K562 (cell line): ENCODE data around the gene MCC. TPM values are rescaled to one million over a fixed set of nuclear protein-coding genes. Genes with fewer than 3 reads are reported as not detected.

Experiments
- ATAC-seq: fragments of 200-7000 bp; cut with Tn5 transposase; 3 replicates; pipeline ENCODE4 v1.9.1; 2020; ENCODE audit warnings: moderate library complexity
- BruUV-seq: library from RNA; stranded (reverse); fragments of 400-500 nt; replicated peaks from 2 replicates; lab custom pipeline; 2021; lab: Mats Ljungman, UMichigan
- CTCF ChIA-PET: fragments of 300-600 bp; formaldehyde crosslinking; extraction: SDS; loops from one replicate; lab custom pipeline; 2021; ENCODE audit warnings: low intra/inter-chr PET ratio; lab: Yijun Ruan, JAX
- POLR2A ChIA-PET: fragments of 300-600, 350-650 bp; sonication (Branson Sonifier 250); formaldehyde crosslinking; extraction: SDS; loops from one replicate; lab custom pipeline; 2021; ENCODE audit warnings: antibody characterized with exemption, inconsistent platforms; lab: Yijun Ruan, JAX
- DNase-seq, 4 experiments: peaks; one replicate each; pipeline versions ENCODE4 v3.0.0 to v3.0.0-alpha.2; 2011 to 2018; ENCODE audit warnings: low spot score in 3 of 4, mixed read lengths in 3 of 4; ENCODE audit errors: extremely low read depth in 1 of 4
- FAIRE-seq: peaks from 2 replicates; lab custom pipeline; 2011; peaks lifted over from hg19 to GRCh38; lab: Jason Lieb, UNC
- H2AFZ ChIP-seq: 2 replicates; pipeline ENCODE4 v1.6.0; 2011; ENCODE audit warnings: low read depth, low read length, control low read depth, inconsistent platforms
- H3K27ac ChIP-seq: fragments of 200-600 bp; 3 replicates; pipeline ENCODE4 v1.8.0; 2011; ENCODE audit warnings: low read depth, mild to moderate bottlenecking, control low read depth, inconsistent platforms, low read length, moderate library complexity, mixed read lengths; ENCODE audit errors: extremely low read depth
- H3K27me3 ChIP-seq, 2 experiments: fragments of 300-600 bp in 1 of 2; 2 replicates in 1 of 2; 3 replicates in 1 of 2; pipeline versions ENCODE4 v1.6.0 to v1.8.0; 2011; ENCODE audit warnings: inconsistent platforms in 2 of 2, low read length in 2 of 2, mild to moderate bottlenecking in 1 of 2, mixed read lengths in 1 of 2, moderate library complexity in 1 of 2; ENCODE audit not compliant: control insufficient read depth in 2 of 2, insufficient read depth in 2 of 2
- H3K36me3 ChIP-seq: fragments of 300-600 bp; 3 replicates; pipeline ENCODE4 v1.8.0; 2011; ENCODE audit warnings: mild to moderate bottlenecking, low read length, inconsistent platforms; ENCODE audit not compliant: control insufficient read depth, insufficient read depth
- H3K4me1 ChIP-seq, 2 experiments: fragments of 200-600 bp in 1 of 2; replicated peaks in 1 of 2; 2 replicates in 1 of 2; 3 replicates in 1 of 2; pipeline versions ENCODE4 v1.5.1 to v1.8.0; 2011; ENCODE audit warnings: inconsistent platforms in 2 of 2, low read length in 2 of 2, mild to moderate bottlenecking in 1 of 2, mixed read lengths in 1 of 2, moderate library complexity in 1 of 2; ENCODE audit not compliant: control insufficient read depth in 2 of 2, insufficient read depth in 2 of 2
- H3K4me2 ChIP-seq: 2 replicates; pipeline ENCODE4 v1.6.1; 2011; ENCODE audit warnings: low read length, control low read depth, inconsistent platforms, mixed read lengths; ENCODE audit not compliant: insufficient read depth
- H3K4me3 ChIP-seq: fragments of 200-600 bp; sonication (generic), shearing (Covaris generic); 2 replicates; pipeline ENCODE4 v1.5.1; 2016; ENCODE audit warnings: control low read depth, inconsistent platforms
- H3K79me2 ChIP-seq: fragments of 200-600 bp; 3 replicates; pipeline ENCODE4 v1.8.0; 2011; ENCODE audit warnings: low read length, inconsistent platforms; ENCODE audit not compliant: control insufficient read depth, insufficient read depth
- H3K9ac ChIP-seq, 2 experiments: 2 replicates each; pipeline versions ENCODE4 v1.6.0 to v1.6.1; 2011; ENCODE audit warnings: low read depth in 2 of 2, low read length in 2 of 2, control low read depth in 1 of 2, inconsistent platforms in 1 of 2, mild to moderate bottlenecking in 1 of 2, mixed read lengths in 1 of 2; ENCODE audit not compliant: insufficient read depth in 1 of 2
- H3K9me1 ChIP-seq: one replicate; pipeline ENCODE4 v1.6.0; 2011; ENCODE audit warnings: inconsistent platforms, mild to moderate bottlenecking, low read length, moderate library complexity; ENCODE audit not compliant: control insufficient read depth, insufficient read depth
- H3K9me3 ChIP-seq: replicated peaks from 2 replicates; pipeline ENCODE4 v1.5.1; 2011; ENCODE audit warnings: low read depth, low read length, inconsistent platforms; ENCODE audit not compliant: control insufficient read depth, insufficient read depth
- H4K20me1 ChIP-seq: replicated peaks from 2 replicates; pipeline ENCODE4 v1.6.1; 2011; ENCODE audit warnings: low read length, inconsistent platforms, mixed read lengths; ENCODE audit not compliant: control insufficient read depth, insufficient read depth
- CHAMP1 ChIP-seq: fragments of 450-650 bp; IDR thresholded peaks from 2 replicates; pipeline ENCODE4 v1.6.1; 2016; ENCODE audit warnings: mild to moderate bottlenecking
- RBM25 ChIP-seq: fragments of 200-400 bp; formaldehyde crosslinking; IDR thresholded peaks from 2 replicates; pipeline ENCODE4 v1.6.1; 2018; ENCODE audit warnings: low read length, low read depth, moderate library complexity; ENCODE audit not compliant: severe bottlenecking
- RCOR1 ChIP-seq, 2 experiments: IDR thresholded peaks; 2 replicates each; pipeline ENCODE4 v1.6.1; 2012; ENCODE audit warnings: low read depth in 2 of 2, low read length in 2 of 2, borderline replicate concordance in 1 of 2, improper control_type of control experiment in 1 of 2
- TGIF2 ChIP-seq: sonication (generic); formaldehyde crosslinking; IDR thresholded peaks from 2 replicates; pipeline ENCODE4 v1.8.1; 2022; ENCODE audit warnings: mild to moderate bottlenecking, missing genetic modification reagents, moderate library complexity
- U2AF1 ChIP-seq: fragments of 200-400 bp; formaldehyde crosslinking; optimal IDR thresholded peaks from 2 replicates; pipeline ENCODE3; 2017; ENCODE audit warnings: mild to moderate bottlenecking, low read depth, low read length, moderate library complexity
- ZNF589 ChIP-seq: fragments of 200-800 bp; sonication (Bioruptor generic); IDR thresholded peaks from 2 replicates; pipeline ENCODE4 v1.6.1; 2016; ENCODE audit warnings: low read depth, missing genetic modification characterization, missing compliant biosample characterization
- whole genome bisulfite sequencing: fragments of 100-300 bp; shearing (Covaris generic); methylation state at CpG from one replicate; pipeline ENCODE4 v1.1.6; 2016; ENCODE audit warnings: low coverage, mixed read lengths; ENCODE audit not compliant: insufficient coverage; ENCODE audit errors: missing lambda C conversion rate; 5-methylcytosine and 5-hydroxymethylcytosine counted together
- in situ Hi-C: fragments of 300-500 bp; cut with MboI; formaldehyde crosslinking; loops from 4 replicates; pipeline ENCODE4 v1.15.0; 2018; ENCODE audit warnings: inconsistent platforms, mixed read lengths
- intact Hi-C: fragments of 100-400 bp; cut with micrococcal nuclease; formaldehyde crosslinking; loops from 2 replicates; pipeline ENCODE4 v1.14.2; 2022
- polyA plus RNA-seq, 8 experiments: library from polyadenylated mRNA; depleted of rRNA in 4 of 8; stranded (reverse) in 5 of 8; unstranded in 3 of 8; fragments of >200 nt; fragmentation: Nextera tagmentation in 2 of 8; fragmentation: Illumina TruSeq in 1 of 8; extraction: Ambion mirVana in 2 of 8; extraction: Trizol in 1 of 8; gene quantifications; 2 replicates each; pipeline versions ENCODE4 v1.2.1 to v1.2.3, GENCODE V29; 2011 to 2014; ENCODE audit warnings: inconsistent platforms in 1 of 8, missing spikeins in 1 of 8
- total RNA-seq, 7 experiments: library from RNA; depleted of rRNA in 6 of 7; stranded (reverse); fragments of >200 nt in 6 of 7; fragmentation: Illumina TruSeq in 2 of 7; extraction: Trizol in 2 of 7; gene quantifications; 2 replicates each; pipeline versions ENCODE4 v1.2.1 to v1.2.3, GENCODE V29; 2011 to 2021; ENCODE audit warnings: low replicate concordance in 1 of 7
- TF ChIP-seq, protein P1 (sequence below): fragments of 450-650 bp; formaldehyde crosslinking; IDR thresholded peaks from 2 replicates; pipeline ENCODE4 v1.4.0; 2020; ENCODE audit warnings: mild to moderate bottlenecking, moderate library complexity

The MCC gene
- total and polyA plus RNA-seq, 9 of the 15 experiments (the other 6 are each of a cell fraction or from before 2014, with no cell fraction given): 0.04 to 0.24 (median 0.06) TPM; not detected in 1

- BruUV-seq: no TSS peak
- ChIA-PET CTCF (no interaction called here), POLR2A (interaction anchor here (0.6 kb wide), 1 partner anchor 8 kb away, joined by 3 read pairs; no protein-coding TSS in a partner anchor)
- Histone ChIP-seq H3K79me2 (no peaks in the 10 kb centered on the region), H3K9me1 (no peaks in the 10 kb centered on the region), H3K36me3 (no peaks in the 10 kb centered on the region), H3K9me3 (no peaks in the 10 kb centered on the region), H4K20me1 (no peaks in the 10 kb centered on the region), H2AFZ (no peak overlapping the region), H3K4me1 (no peaks in the 10 kb centered on the region), H3K27me3 (peaks cover 6 to 12% of the 10 kb centered on the region in 2 experiments; a peak in 2 of 5 replicates), H3K4me2 (no peak overlapping the region), H3K27ac (no peak overlapping the region), H3K9ac (no peak overlapping the region), H3K4me3 (no peak overlapping the region)
- 5% methylated on average over 3 of the region's 3 CpGs for WGBS
- TF ChIP-seq TGIF2 (CRISPR knock-in tag) (no peak), CHAMP1 (no peak), ZNF589 (CRISPR knock-in tag) (no peak), U2AF1 (no peak), RCOR1 (IDR thresholded peaks at IDR 0.05; ENCODE audit: borderline replicate concordance in 1 of 2, low read depth in 2 of 2, low read length in 2 of 2) (0 out of 4 replicates have a peak, but pooled peaks of 1 of the 2 experiments have one; percentile 10), RBM25 (peak; percentile 83)
- TF ChIP-seq, protein P1, sequence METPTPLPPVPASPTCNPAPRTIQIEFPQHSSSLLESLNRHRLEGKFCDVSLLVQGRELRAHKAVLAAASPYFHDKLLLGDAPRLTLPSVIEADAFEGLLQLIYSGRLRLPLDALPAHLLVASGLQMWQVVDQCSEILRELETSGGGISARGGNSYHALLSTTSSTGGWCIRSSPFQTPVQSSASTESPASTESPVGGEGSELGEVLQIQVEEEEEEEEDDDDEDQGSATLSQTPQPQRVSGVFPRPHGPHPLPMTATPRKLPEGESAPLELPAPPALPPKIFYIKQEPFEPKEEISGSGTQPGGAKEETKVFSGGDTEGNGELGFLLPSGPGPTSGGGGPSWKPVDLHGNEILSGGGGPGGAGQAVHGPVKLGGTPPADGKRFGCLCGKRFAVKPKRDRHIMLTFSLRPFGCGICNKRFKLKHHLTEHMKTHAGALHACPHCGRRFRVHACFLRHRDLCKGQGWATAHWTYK (CRISPR knock-in tag): no peak
- in situ Hi-C loops (no loop called here), intact Hi-C loops (no loop called here)
- DNase-seq: no peak
- ATAC-seq: no peak
- no peak for FAIRE-seq
Measured at GRCh38 chr5:113189291-113189690, 299.0 kb downstream of the MCC start.
